Measurements from ENCODE around the gene MAD2L1.

Gene MAD2L1

GRCh38 chr4:120066517-120067340 lies at the start of gene MAD2L1:
Gene MAD2L1, minus strand, starts transcription at chr4:120066848. Its CDS starts 114 bp downstream, at chr4:120066734.
- TF ChIP-seq EZH2 (IDR thresholded peaks at IDR 0.05; ENCODE audit: borderline replicate concordance, low read length) (no peak), CTCF (IDR thresholded peaks at IDR 0.05; ENCODE audit: low read length) (no peak)
- Histone ChIP-seq H3F3A (ENCODE audit: insufficient read depth, low read length) (no peaks in the 10 kb centered on the region), H3K4me3 (ENCODE audit: low read depth, low read length, poor library complexity, severe bottlenecking) (peak within 1 kb of the TSS; percentile 99), H2AFZ (ENCODE audit: low read length) (peak within 1 kb of the TSS; percentile 52), H4K20me1 (ENCODE audit: insufficient read depth, low read length) (no peaks in the 10 kb centered on the region; the same call in 1 of the 2 replicates), H3K27ac (ENCODE audit: low read depth, low read length, poor library complexity, severe bottlenecking) (peak within 1 kb of the TSS; percentile 92), H3K27me3 (ENCODE audit: insufficient read depth, low read length) (no peaks in the 10 kb centered on the region), H3K9ac (ENCODE audit: low read length) (peak within 1 kb of the TSS; percentile 94), H3K36me3 (ENCODE audit: insufficient read depth, low read length) (peaks cover 40% of the 10 kb centered on the region), H3K4me2 (ENCODE audit: low read length) (peak within 1 kb of the TSS; percentile 95), H3K79me2 (ENCODE audit: insufficient read depth, low read length) (peaks cover 45% of the 10 kb centered on the region), H3K9me2 (ENCODE audit: low read depth, low read length) (no peaks in the 10 kb centered on the region), H3K9me3 (ENCODE audit: low read length) (no peaks in the 10 kb centered on the region), H3K4me1 (ENCODE audit: insufficient read depth, low read length, severe bottlenecking) (peaks cover 64% of the 10 kb centered on the region)

- Histone ChIP-seq H3K27me3 (ENCODE audit: insufficient read depth, low read length) (no peaks in the 10 kb centered on the region), H3K4me3 (ENCODE audit: low read depth, low read length, poor library complexity, severe bottlenecking) (no peak overlapping the region), H3K36me3 (ENCODE audit: insufficient read depth, low read length) (no peaks in the 10 kb centered on the region), H3K4me2 (ENCODE audit: low read length) (no peak overlapping the region), H3K79me2 (ENCODE audit: insufficient read depth, low read length) (no peaks in the 10 kb centered on the region), H3K9me3 (ENCODE audit: low read length) (no peaks in the 10 kb centered on the region), H3K27ac (ENCODE audit: low read depth, low read length, poor library complexity, severe bottlenecking) (no peak overlapping the region), H4K20me1 (ENCODE audit: insufficient read depth, low read length) (no peaks in the 10 kb centered on the region), H2AFZ (ENCODE audit: low read length) (no peak overlapping the region), H3K9me2 (ENCODE audit: low read depth, low read length) (no peaks in the 10 kb centered on the region), H3K4me1 (ENCODE audit: insufficient read depth, low read length, severe bottlenecking) (no peaks in the 10 kb centered on the region), H3K9ac (ENCODE audit: low read length) (no peak overlapping the region), H3F3A (ENCODE audit: insufficient read depth, low read length) (no peaks in the 10 kb centered on the region)
- TF ChIP-seq CTCF (IDR thresholded peaks at IDR 0.05; ENCODE audit: low read length): no peak
- TF ChIP-seq EZH2 (IDR thresholded peaks at IDR 0.05; ENCODE audit: borderline replicate concordance, low read length): no peak
Observed at GRCh38 chr4:120111745-120112144, 45.1 kb upstream of the MAD2L1 start.

GRCh38 chr4:120109406-120109805 lies 42.8 kb upstream of the MAD2L1 start:
- Histone ChIP-seq H2AFZ (ENCODE audit: low read length) (no peak overlapping the region), H3K36me3 (ENCODE audit: insufficient read depth, low read length) (no peaks in the 10 kb centered on the region), H3K27me3 (ENCODE audit: insufficient read depth, low read length) (no peaks in the 10 kb centered on the region), H3F3A (ENCODE audit: insufficient read depth, low read length) (no peaks in the 10 kb centered on the region), H3K9ac (ENCODE audit: low read length) (no peak overlapping the region), H3K9me3 (ENCODE audit: low read length) (no peaks in the 10 kb centered on the region), H3K4me3 (ENCODE audit: low read depth, low read length, poor library complexity, severe bottlenecking) (no peak overlapping the region), H3K4me2 (ENCODE audit: low read length) (no peak overlapping the region), H3K4me1 (ENCODE audit: insufficient read depth, low read length, severe bottlenecking) (no peaks in the 10 kb centered on the region), H4K20me1 (ENCODE audit: insufficient read depth, low read length) (no peaks in the 10 kb centered on the region), H3K79me2 (ENCODE audit: insufficient read depth, low read length) (no peaks in the 10 kb centered on the region), H3K9me2 (ENCODE audit: low read depth, low read length) (no peaks in the 10 kb centered on the region), H3K27ac (ENCODE audit: low read depth, low read length, poor library complexity, severe bottlenecking) (no peak overlapping the region)
- TF ChIP-seq CTCF (IDR thresholded peaks at IDR 0.05; ENCODE audit: low read length) (no peak), EZH2 (IDR thresholded peaks at IDR 0.05; ENCODE audit: borderline replicate concordance, low read length) (no peak)

Data from OCI-LY1 (cell line).